Nephron (organoid): ENCODE results near the gene NPTX1.

Experiments
- H3K27ac Mint-ChIP-seq, 3 experiments: 2 replicates each; pipeline ENCODE4 v1.8.0; 2020; ENCODE audit warnings: mixed read lengths in 3 of 3, mild to moderate bottlenecking in 2 of 3, moderate library complexity in 1 of 3
- H3K27me3 Mint-ChIP-seq: 2 replicates; pipeline ENCODE4 v1.8.0; 2021; ENCODE audit warnings: low read depth, mild to moderate bottlenecking, moderate library complexity, mixed read lengths
- H3K36me3 Mint-ChIP-seq: 2 replicates; pipeline ENCODE4 v1.8.0; 2020; ENCODE audit warnings: low read depth, mixed read lengths
- H3K4me1 Mint-ChIP-seq: 2 replicates; pipeline ENCODE4 v1.8.0; 2020; ENCODE audit warnings: mixed read lengths
- H3K4me3 Mint-ChIP-seq, 3 experiments: 2 replicates each; pipeline ENCODE4 v1.8.0; 2020; ENCODE audit warnings: mild to moderate bottlenecking in 3 of 3, mixed read lengths in 3 of 3, moderate library complexity in 2 of 3
- H3K9me3 Mint-ChIP-seq: 2 replicates; pipeline ENCODE4 v1.8.0; 2020; ENCODE audit warnings: mixed read lengths
- CTCF ChIP-seq, 3 experiments: fragments of 200-600 bp; sonication (generic); IDR thresholded peaks; one replicate each; pipeline ENCODE4 v1.5.0; 2021; ENCODE audit warnings: antibody characterized with exemption in 3 of 3; ENCODE audit not compliant: unreplicated experiment in 3 of 3

Gene NPTX1

GRCh38 chr17:80444644-80444979 is 31.8 kb downstream of the NPTX1 start:
- Mint-ChIP-seq H3K4me1 (no peaks in the 10 kb centered on the region), H3K36me3 (no peaks in the 10 kb centered on the region), H3K27me3 (peaks cover 31% of the 10 kb centered on the region), H3K9me3 (no peaks in the 10 kb centered on the region), H3K27ac (no peak overlapping the region), H3K4me3 (no peak overlapping the region)
- TF ChIP-seq CTCF (IDR thresholded peaks at IDR 0.05; ENCODE audit: unreplicated experiment in 3 of 3): no peak

- H3K27ac Mint-ChIP-seq: no peak overlapping the region
- H3K4me3 Mint-ChIP-seq: no peak overlapping the region
- H3K36me3 Mint-ChIP-seq: no peaks in the 10 kb centered on the region
- no peaks in the 10 kb centered on the region for H3K9me3 Mint-ChIP-seq
- TF ChIP-seq CTCF (IDR thresholded peaks at IDR 0.05; ENCODE audit: unreplicated experiment in 3 of 3): no peak
- peaks cover 31% of the 10 kb centered on the region for H3K27me3 Mint-ChIP-seq
- H3K4me1 Mint-ChIP-seq: no peaks in the 10 kb centered on the region
Measured at GRCh38 chr17:80443916-80444643, 32.3 kb downstream of the NPTX1 start.

- Mint-ChIP-seq H3K9me3 (no peaks in the 10 kb centered on the region), H3K4me3 (no peak overlapping the region), H3K36me3 (no peaks in the 10 kb centered on the region), H3K4me1 (no peaks in the 10 kb centered on the region), H3K27me3 (peaks cover 31% of the 10 kb centered on the region), H3K27ac (no peak overlapping the region)
- no peak for TF ChIP-seq CTCF (IDR thresholded peaks at IDR 0.05; ENCODE audit: unreplicated experiment in 3 of 3)
Measured at GRCh38 chr17:80443498-80443897, 32.9 kb downstream of the NPTX1 start.

GRCh38 chr17:80442764-80443163 is 33.6 kb downstream of the NPTX1 start:
- TF ChIP-seq CTCF (IDR thresholded peaks at IDR 0.05; ENCODE audit: unreplicated experiment in 3 of 3): no peak
- H3K4me1 Mint-ChIP-seq: no peaks in the 10 kb centered on the region
- no peaks in the 10 kb centered on the region for H3K36me3 Mint-ChIP-seq
- no peak overlapping the region for H3K27ac Mint-ChIP-seq
- H3K9me3 Mint-ChIP-seq: no peaks in the 10 kb centered on the region
- peaks cover 31% of the 10 kb centered on the region for H3K27me3 Mint-ChIP-seq
- H3K4me3 Mint-ChIP-seq: no peak overlapping the region

GRCh38 chr17:80442323-80442659 is 34.1 kb downstream of the NPTX1 start:
- no peak for TF ChIP-seq CTCF (IDR thresholded peaks at IDR 0.05; ENCODE audit: unreplicated experiment in 3 of 3)
- no peak overlapping the region for H3K4me3 Mint-ChIP-seq
- H3K4me1 Mint-ChIP-seq: no peaks in the 10 kb centered on the region
- H3K36me3 Mint-ChIP-seq: no peaks in the 10 kb centered on the region
- H3K27ac Mint-ChIP-seq: no peak overlapping the region
- H3K27me3 Mint-ChIP-seq: peaks cover 31% of the 10 kb centered on the region
- H3K9me3 Mint-ChIP-seq: no peaks in the 10 kb centered on the region

GRCh38 chr17:80441598-80442322 is 34.6 kb downstream of the NPTX1 start:
- H3K9me3 Mint-ChIP-seq: no peaks in the 10 kb centered on the region
- H3K27me3 Mint-ChIP-seq: peaks cover 31% of the 10 kb centered on the region
- no peaks in the 10 kb centered on the region for H3K4me1 Mint-ChIP-seq
- no peaks in the 10 kb centered on the region for H3K36me3 Mint-ChIP-seq
- no peak for TF ChIP-seq CTCF (IDR thresholded peaks at IDR 0.05; ENCODE audit: unreplicated experiment in 3 of 3)
- H3K27ac Mint-ChIP-seq: no peak overlapping the region
- H3K4me3 Mint-ChIP-seq: no peak overlapping the region
